C1 segment of cervical spinal cord (tissue), 14 donors: Measurements from ENCODE around the gene HADHA.
"Not testable (repeated sequence)": the region's sequence is repeated elsewhere in the genome, so short reads cannot be mapped to it uniquely, and the experiment has no call there.

Source experiments
- DNase-seq, 14 donors: peaks; one replicate each; lab custom pipeline; 2025; lab: John Stamatoyannopoulos, UW

The HADHA gene

GRCh38 chr2:26174691-26175465 is 69.6 kb downstream of the HADHA start:
- DNase-seq: peak in 1 of 14 donors; percentile 26

- DNase-seq: peak in 8 of 14 donors; percentile 16 to 70 (median 51)
Observed at GRCh38 chr2:26173776-26174482, 70.5 kb downstream of the HADHA start.

- DNase-seq: peak in 1 of 14 donors; percentile 51
Observed at GRCh38 chr2:26172871-26173775, 71.3 kb downstream of the HADHA start, which contains the start of gene GAREM2. Gene GAREM2, plus strand, starts transcription at chr2:26173088. Its CDS starts 133 bp downstream, at chr2:26173221.

GRCh38 chr2:26172189-26172870 is 72.1 kb downstream of the HADHA start:
- no peak for DNase-seq

GRCh38 chr2:26170795-26171194 is 73.6 kb downstream of the HADHA start:
- no peak for DNase-seq

- DNase-seq: no peak
Observed at GRCh38 chr2:26169681-26170414, 74.6 kb downstream of the HADHA start.

- DNase-seq: no peak
Observed at GRCh38 chr2:26169226-26169625, 75.2 kb downstream of the HADHA start.

GRCh38 chr2:26168785-26169184 is 75.6 kb downstream of the HADHA start:
- no peak for DNase-seq

- DNase-seq: not testable (repeated sequence)
Observed at GRCh38 chr2:26166541-26166940, 77.9 kb downstream of the HADHA start.

- no peak for DNase-seq
Observed at GRCh38 chr2:26165403-26165802, 79.0 kb downstream of the HADHA start.

GRCh38 chr2:26164641-26165211 is 79.7 kb downstream of the HADHA start:
- no peak for DNase-seq

GRCh38 chr2:26164231-26164630 is 80.2 kb downstream of the HADHA start:
- peak in 8 of 14 donors; percentile 7 to 52 (median 34) for DNase-seq

GRCh38 chr2:26162963-26163362 is 81.5 kb downstream of the HADHA start:
- no peak for DNase-seq

- no peak for DNase-seq
Observed at GRCh38 chr2:26161926-26162325, 82.5 kb downstream of the HADHA start.

GRCh38 chr2:26157580-26157979 is 86.9 kb downstream of the HADHA start:
- DNase-seq: no peak

GRCh38 chr2:26150243-26150642 is 94.2 kb downstream of the HADHA start:
- no peak for DNase-seq

- no peak for DNase-seq
Observed at GRCh38 chr2:26148501-26148900, 95.9 kb downstream of the HADHA start.

- DNase-seq: peak in 9 of 14 donors; percentile 8 to 57 (median 32)
Observed at GRCh38 chr2:26144953-26145680, 99.3 kb downstream of the HADHA start.

- DNase-seq: no peak
Observed at GRCh38 chr2:26144031-26144430, 100.4 kb downstream of the HADHA start.
